A673 (cell line): Measurements from ENCODE around the gene PAPPA. TPM values are rescaled to one million over a fixed set of nuclear protein-coding genes. Genes with fewer than 3 reads are reported as not detected.

Source experiments
- BruUV-seq: library from RNA; stranded (reverse); fragments of 400-500 nt; replicated peaks from 2 replicates; lab custom pipeline; 2021; lab: Mats Ljungman, UMichigan
- CTCF ChIA-PET: fragments of 300-600 bp; sonication (Branson Sonifier 250); formaldehyde crosslinking; loops from one replicate; lab custom pipeline; 2022; ENCODE audit warnings: antibody characterized with exemption; lab: Charles Lee
- POLR2A ChIA-PET: fragments of 300-600 bp; sonication (Branson Sonifier 250); formaldehyde crosslinking; loops from one replicate; lab custom pipeline; 2022; ENCODE audit warnings: antibody characterized with exemption; ENCODE audit not compliant: low non-redundant PET; lab: Charles Lee
- DNase-seq: peaks from one replicate; pipeline ENCODE4 v3.0.0-alpha.2; 2015; ENCODE audit warnings: low spot score
- H3K27ac ChIP-seq: fragments of 200-600 bp; sonication (generic); 2 replicates; pipeline ENCODE4 v1.5.1; 2016; ENCODE audit warnings: mixed run types, low read depth, mild to moderate bottlenecking, mixed read lengths, antibody characterized with exemption, low read length; ENCODE audit not compliant: poor library complexity, severe bottlenecking
- H3K27me3 ChIP-seq: fragments of 200-600 bp; sonication (generic); replicated peaks from 2 replicates; pipeline ENCODE4 v1.6.1; 2017; ENCODE audit warnings: mixed run types, low read depth, mild to moderate bottlenecking, mixed read lengths, antibody characterized with exemption, low read length; ENCODE audit not compliant: insufficient read depth, poor library complexity
- H3K36me3 ChIP-seq: fragments of 200-600 bp; sonication (generic); 2 replicates; pipeline ENCODE4 v1.6.1; 2016; ENCODE audit warnings: mixed run types, mild to moderate bottlenecking, mixed read lengths, antibody characterized with exemption, low read length; ENCODE audit not compliant: insufficient read depth, poor library complexity, severe bottlenecking
- H3K4me1 ChIP-seq: fragments of 200-600 bp; sonication (generic); 2 replicates; pipeline ENCODE4 v1.6.1; 2017; ENCODE audit warnings: mixed run types, mild to moderate bottlenecking, mixed read lengths, antibody characterized with exemption, low read length; ENCODE audit not compliant: insufficient read depth, poor library complexity, severe bottlenecking
- H3K4me3 ChIP-seq: fragments of 200-600 bp; sonication (generic); 2 replicates; pipeline ENCODE4 v1.5.1; 2016; ENCODE audit warnings: low read depth, mixed run types, mild to moderate bottlenecking, mixed read lengths, low read length; ENCODE audit not compliant: poor library complexity, severe bottlenecking
- H3K9me3 ChIP-seq: fragments of 200-600 bp; sonication (generic); 2 replicates; pipeline ENCODE4 v1.6.1; 2016; ENCODE audit warnings: mixed run types, low read depth, mild to moderate bottlenecking, mixed read lengths, antibody characterized with exemption, low read length; ENCODE audit not compliant: poor library complexity, severe bottlenecking
- EZH2 ChIP-seq: fragments of 200-600 bp; sonication (generic); IDR thresholded peaks from 2 replicates; pipeline ENCODE4 v1.6.1; 2017; ENCODE audit warnings: borderline replicate concordance, low read depth, mild to moderate bottlenecking, mixed read lengths, antibody characterized with exemption, low read length; ENCODE audit not compliant: poor library complexity, severe bottlenecking
- intact Hi-C: fragments of 100-400 bp; cut with micrococcal nuclease; formaldehyde crosslinking; loops from one replicate; pipeline ENCODE4 v1.10.0; 2022; ENCODE audit not compliant: unreplicated experiment
- total RNA-seq: library from RNA; stranded (reverse); gene quantifications from 2 replicates; pipeline ENCODE4 v1.2.3, GENCODE V29; 2021
- TF ChIP-seq, protein P1 (sequence below): fragments of 300-800, 200-600 bp; sonication (generic); conservative IDR thresholded peaks from 2 replicates; pipeline ENCODE4 v1.5.1; 2017; ENCODE audit warnings: low read depth, mild to moderate bottlenecking, antibody characterized with exemption, low read length, moderate library complexity, mixed read lengths

Gene PAPPA
- total RNA-seq, 1 experiment from 2014 or later: 47.4 TPM

GRCh38 chr9:116378873-116379272 is 225.3 kb downstream of the PAPPA start:
- no peaks in the 10 kb centered on the region for H3K9me3 ChIP-seq
- no peak overlapping the region for H3K27ac ChIP-seq
- H3K4me3 ChIP-seq: no peak overlapping the region
- ChIA-PET POLR2A (no interaction called here), CTCF (no interaction called here)
- TF ChIP-seq EZH2: no peak
- TF ChIP-seq, protein P1, sequence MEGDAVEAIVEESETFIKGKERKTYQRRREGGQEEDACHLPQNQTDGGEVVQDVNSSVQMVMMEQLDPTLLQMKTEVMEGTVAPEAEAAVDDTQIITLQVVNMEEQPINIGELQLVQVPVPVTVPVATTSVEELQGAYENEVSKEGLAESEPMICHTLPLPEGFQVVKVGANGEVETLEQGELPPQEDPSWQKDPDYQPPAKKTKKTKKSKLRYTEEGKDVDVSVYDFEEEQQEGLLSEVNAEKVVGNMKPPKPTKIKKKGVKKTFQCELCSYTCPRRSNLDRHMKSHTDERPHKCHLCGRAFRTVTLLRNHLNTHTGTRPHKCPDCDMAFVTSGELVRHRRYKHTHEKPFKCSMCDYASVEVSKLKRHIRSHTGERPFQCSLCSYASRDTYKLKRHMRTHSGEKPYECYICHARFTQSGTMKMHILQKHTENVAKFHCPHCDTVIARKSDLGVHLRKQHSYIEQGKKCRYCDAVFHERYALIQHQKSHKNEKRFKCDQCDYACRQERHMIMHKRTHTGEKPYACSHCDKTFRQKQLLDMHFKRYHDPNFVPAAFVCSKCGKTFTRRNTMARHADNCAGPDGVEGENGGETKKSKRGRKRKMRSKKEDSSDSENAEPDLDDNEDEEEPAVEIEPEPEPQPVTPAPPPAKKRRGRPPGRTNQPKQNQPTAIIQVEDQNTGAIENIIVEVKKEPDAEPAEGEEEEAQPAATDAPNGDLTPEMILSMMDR: no peak
- intact Hi-C loops: no loop called here
- peaks cover 88% of the 10 kb centered on the region for H3K36me3 ChIP-seq
- no peak for DNase-seq
- no peaks in the 10 kb centered on the region for H3K4me1 ChIP-seq
- H3K27me3 ChIP-seq: no peaks in the 10 kb centered on the region
- no TSS peak for BruUV-seq

- no peak for DNase-seq
- no TSS peak for BruUV-seq
- H3K27me3 ChIP-seq: no peaks in the 10 kb centered on the region
- intact Hi-C loops: no loop called here
- peaks cover 82% of the 10 kb centered on the region for H3K36me3 ChIP-seq
- no peaks in the 10 kb centered on the region for H3K9me3 ChIP-seq
- H3K4me3 ChIP-seq: no peak overlapping the region
- no peak overlapping the region for H3K27ac ChIP-seq
- POLR2A ChIA-PET: no interaction called here
- CTCF ChIA-PET: no interaction called here
- no peaks in the 10 kb centered on the region for H3K4me1 ChIP-seq
- no peak for TF ChIP-seq EZH2
- TF ChIP-seq, protein P1: no peak
Observed at GRCh38 chr9:116379821-116380220, 226.2 kb downstream of the PAPPA start.

- H3K4me1 ChIP-seq: no peaks in the 10 kb centered on the region
- no peak for DNase-seq
- no peak overlapping the region for H3K27ac ChIP-seq
- H3K27me3 ChIP-seq: no peaks in the 10 kb centered on the region
- ChIA-PET POLR2A (no interaction called here), CTCF (no interaction called here)
- H3K36me3 ChIP-seq: peaks cover 81% of the 10 kb centered on the region
- no peak overlapping the region for H3K4me3 ChIP-seq
- BruUV-seq: no TSS peak
- intact Hi-C loops: no loop called here
- TF ChIP-seq, protein P1: no peak
- no peak for TF ChIP-seq EZH2
- H3K9me3 ChIP-seq: no peaks in the 10 kb centered on the region
Observed at GRCh38 chr9:116380496-116380995, 227.0 kb downstream of the PAPPA start.
